ENCODE results near the gene IL12B. TPM values are rescaled to one million over a fixed set of nuclear protein-coding genes. Genes with fewer than 3 reads are reported as not detected.
"Not testable (repeated sequence)": the region's sequence is repeated elsewhere in the genome, so short reads cannot be mapped to it uniquely, and the experiment has no call there.

The IL12B gene
- total RNA-seq, 4 donors from 2014 or later = not detected

GRCh38 chr5:159290741-159291140, 39.5 kb downstream of the IL12B start:
- DNase-seq (ENCODE audit: low spot score) = no peak
- no peak for TF ChIP-seq CTCF (IDR thresholded peaks at IDR 0.05)
- ATAC-seq (ENCODE audit: low FRiP score) = no peak

GRCh38 chr5:159286420-159287035, 43.8 kb downstream of the IL12B start:
- no peak for TF ChIP-seq CTCF (IDR thresholded peaks at IDR 0.05)
- DNase-seq (ENCODE audit: low spot score) (no peak), ATAC-seq (ENCODE audit: low FRiP score) (no peak)

- DNase-seq (ENCODE audit: low spot score) (no peak), ATAC-seq (ENCODE audit: low FRiP score) (no peak)
- no peak for TF ChIP-seq CTCF (IDR thresholded peaks at IDR 0.05)
Observed at GRCh38 chr5:159274676-159275075, 55.6 kb downstream of the IL12B start.

- no peak for TF ChIP-seq CTCF (IDR thresholded peaks at IDR 0.05)
- DNase-seq (ENCODE audit: low spot score) (no peak), ATAC-seq (ENCODE audit: low FRiP score) (no peak)
Observed at GRCh38 chr5:159273923-159274322, 56.4 kb downstream of the IL12B start.

- no peak for TF ChIP-seq CTCF (IDR thresholded peaks at IDR 0.05)
- ATAC-seq (ENCODE audit: low FRiP score) = no peak
Observed at GRCh38 chr5:159269723-159270122, 60.6 kb downstream of the IL12B start.

GRCh38 chr5:159266764-159267163, 63.5 kb downstream of the IL12B start:
- not testable (repeated sequence) for DNase-seq (ENCODE audit: low spot score); ATAC-seq (ENCODE audit: low FRiP score)

More at GRCh38 chr5:159269723-159270122, 60.6 kb downstream of the IL12B start:
- no peak for DNase-seq (ENCODE audit: low spot score)

Small RNA genes within 50 kb of the gene (small RNA-seq; reads per million reads assigned to genes)
- not detected for gene RNU4ATAC2P

Other genes starting within 250 kb of the IL12B start
- 10 to 100 TPM; 40.1 to 97.0 (median 69.9) TPM for gene EBF1, start 230.6 kb downstream of the IL12B start, total RNA-seq
- 10 to 100 TPM; 39.7 to 56.4 (median 53.1) TPM for gene RNF145, start 120.9 kb downstream of the IL12B start, total RNA-seq
- 10 to 100 TPM; 10.9 to 24.6 (median 15.4) TPM for gene UBLCP1, start 67.2 kb downstream of the IL12B start, total RNA-seq